Measurements from ENCODE around the gene ZBTB7A.

DNA sequence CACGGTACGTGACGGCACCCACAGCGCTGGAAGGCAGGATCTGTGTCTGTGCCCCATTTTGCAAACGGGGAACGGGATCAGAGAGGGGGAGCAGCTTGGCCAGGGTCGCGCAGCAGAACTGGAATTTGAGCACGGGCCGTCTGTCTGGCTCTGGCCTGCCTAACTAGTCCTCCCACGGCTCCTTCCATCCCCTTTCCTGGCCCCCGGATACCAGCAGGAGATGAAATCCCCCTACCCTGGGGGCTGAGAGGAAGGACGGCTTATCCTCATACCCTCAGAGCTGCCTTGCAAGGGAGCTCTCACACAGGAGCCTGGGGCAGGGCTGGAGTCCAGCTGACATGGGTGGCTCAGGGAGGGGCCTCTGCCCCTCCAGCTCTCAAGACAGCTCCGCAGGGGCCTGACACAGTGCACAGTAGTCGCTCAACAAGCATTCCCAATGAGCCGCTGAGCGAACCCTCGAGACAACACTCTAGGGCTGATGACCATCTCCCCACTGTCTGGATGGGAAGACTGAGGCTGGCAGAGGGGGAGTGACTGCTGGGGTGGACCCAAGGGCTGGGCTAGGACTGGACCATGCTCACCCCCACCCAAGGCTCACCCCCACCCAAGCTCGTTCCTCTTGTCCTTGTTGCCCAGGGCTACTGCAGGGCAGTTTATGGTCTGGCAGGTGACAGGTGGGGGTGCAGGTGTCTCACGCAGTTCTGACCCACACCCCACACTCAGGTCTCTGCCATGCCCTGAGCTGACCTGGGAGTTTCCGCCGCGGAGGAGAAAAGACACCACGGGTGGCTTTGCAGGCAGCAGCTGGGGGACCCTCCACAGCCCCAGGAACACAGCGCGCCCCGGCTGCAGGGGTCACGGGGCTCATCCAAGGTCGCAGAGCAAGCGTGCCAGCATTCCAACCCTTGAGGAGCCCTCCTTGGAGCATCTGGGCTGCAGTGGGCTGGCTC lies 4.0 kb downstream of the ZBTB7A start:
- TF ChIP-seq, protein P1, sequence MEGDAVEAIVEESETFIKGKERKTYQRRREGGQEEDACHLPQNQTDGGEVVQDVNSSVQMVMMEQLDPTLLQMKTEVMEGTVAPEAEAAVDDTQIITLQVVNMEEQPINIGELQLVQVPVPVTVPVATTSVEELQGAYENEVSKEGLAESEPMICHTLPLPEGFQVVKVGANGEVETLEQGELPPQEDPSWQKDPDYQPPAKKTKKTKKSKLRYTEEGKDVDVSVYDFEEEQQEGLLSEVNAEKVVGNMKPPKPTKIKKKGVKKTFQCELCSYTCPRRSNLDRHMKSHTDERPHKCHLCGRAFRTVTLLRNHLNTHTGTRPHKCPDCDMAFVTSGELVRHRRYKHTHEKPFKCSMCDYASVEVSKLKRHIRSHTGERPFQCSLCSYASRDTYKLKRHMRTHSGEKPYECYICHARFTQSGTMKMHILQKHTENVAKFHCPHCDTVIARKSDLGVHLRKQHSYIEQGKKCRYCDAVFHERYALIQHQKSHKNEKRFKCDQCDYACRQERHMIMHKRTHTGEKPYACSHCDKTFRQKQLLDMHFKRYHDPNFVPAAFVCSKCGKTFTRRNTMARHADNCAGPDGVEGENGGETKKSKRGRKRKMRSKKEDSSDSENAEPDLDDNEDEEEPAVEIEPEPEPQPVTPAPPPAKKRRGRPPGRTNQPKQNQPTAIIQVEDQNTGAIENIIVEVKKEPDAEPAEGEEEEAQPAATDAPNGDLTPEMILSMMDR (IDR thresholded peaks at IDR 0.05; ENCODE audit: borderline replicate concordance, extremely low read depth, low read length, poor library complexity, severe bottlenecking), result no peak
- no peak for TF ChIP-seq EZH2 (IDR thresholded peaks at IDR 0.05; ENCODE audit: borderline replicate concordance, low read depth, low read length, severe bottlenecking)

All from DND-41 (cell line).